ENCODE measurements around the gene EZH1.
A peak's percentile ranks its signal among the peaks of the same experiment; 100 is the strongest.

The EZH1 gene

DNA sequence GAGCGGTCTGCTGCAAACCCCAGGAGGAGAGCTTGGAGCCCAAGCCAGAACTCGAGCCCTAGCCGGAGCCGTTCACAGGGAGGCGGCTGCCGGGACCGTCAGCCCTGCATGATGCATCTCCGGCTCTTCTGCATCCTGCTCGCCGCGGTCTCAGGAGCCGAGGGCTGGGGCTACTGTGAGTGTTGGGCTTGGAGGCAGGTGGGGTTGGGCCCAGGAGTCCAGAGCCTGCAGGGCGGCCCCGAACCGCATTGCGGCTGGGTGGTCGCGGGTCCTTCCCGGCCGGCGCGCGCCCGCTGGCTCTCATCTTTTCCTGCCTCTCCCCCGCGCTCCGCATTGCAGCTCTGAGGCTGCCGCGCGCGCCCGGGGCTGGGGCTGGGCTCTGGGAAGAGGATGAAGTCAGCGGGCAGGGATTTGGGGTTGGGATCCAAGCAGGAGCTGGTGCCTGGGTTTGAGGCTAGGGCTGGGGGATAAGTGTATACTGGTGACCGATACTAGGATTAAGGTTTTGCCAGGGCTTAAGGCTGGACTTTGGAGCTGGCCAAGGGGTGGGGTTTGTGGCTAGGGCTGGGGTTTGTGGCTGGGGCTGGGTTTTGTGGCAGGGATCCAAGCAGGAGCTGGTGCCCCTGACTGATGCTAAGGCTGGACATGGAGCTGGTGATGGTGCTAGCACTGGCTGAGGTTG is 62.0 kb downstream of the EZH1 start:
- DNase-seq, result peak; percentile 38

DNA sequence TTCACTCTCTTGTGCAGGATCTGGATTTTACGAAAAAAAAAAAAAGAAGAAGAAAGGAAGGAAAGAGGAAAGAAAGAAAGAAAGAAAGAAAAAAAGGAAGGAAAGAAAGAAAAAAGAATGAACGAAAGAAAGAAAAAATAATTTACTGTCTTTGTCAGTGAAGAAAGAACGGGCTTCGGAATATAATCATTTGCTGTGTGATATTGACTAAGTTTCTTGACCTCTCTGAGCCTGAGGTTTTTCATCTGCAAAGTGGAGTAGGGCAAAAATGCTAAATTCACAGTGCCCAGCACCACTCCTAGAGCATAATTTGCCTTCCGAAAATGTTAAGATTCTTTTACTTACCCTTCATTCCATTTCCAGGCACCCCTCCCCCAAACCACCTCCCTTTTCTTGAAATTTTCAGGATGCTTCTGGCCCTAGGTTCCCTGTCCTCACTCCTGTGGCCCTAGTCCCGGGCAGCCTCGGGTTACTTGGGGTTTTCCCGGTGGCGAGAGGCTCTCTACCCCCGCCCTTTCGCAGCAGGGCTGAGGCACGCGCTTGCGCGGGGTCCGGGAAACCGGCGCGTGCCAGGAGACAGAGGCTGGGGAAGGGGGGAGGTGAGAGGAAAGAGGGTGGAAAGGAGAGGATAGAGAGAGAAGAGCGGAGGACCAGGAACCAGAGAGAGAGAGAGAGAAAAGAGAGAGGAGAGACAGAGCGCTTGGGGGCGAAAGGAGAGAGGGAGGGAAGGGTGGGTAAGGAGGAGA is 62.7 kb downstream of the EZH1 start, which contains the start of gene CNTNAP1:
TSS of gene CNTNAP1 (plus strand) at position 556 of the 746 bp plus-strand sequence. CDS start 299 bp downstream, outside the sequence.
- ATAC-seq (no peak), DNase-seq (peak; percentile 44)

More for the DNA sequence above, 62.0 kb downstream of the EZH1 start:
- no peak for ATAC-seq

GRCh38 chr17:42680331-42680808 is 64.5 kb downstream of the EZH1 start:
- ATAC-seq, result no peak
- DNase-seq, result no peak

DNA sequence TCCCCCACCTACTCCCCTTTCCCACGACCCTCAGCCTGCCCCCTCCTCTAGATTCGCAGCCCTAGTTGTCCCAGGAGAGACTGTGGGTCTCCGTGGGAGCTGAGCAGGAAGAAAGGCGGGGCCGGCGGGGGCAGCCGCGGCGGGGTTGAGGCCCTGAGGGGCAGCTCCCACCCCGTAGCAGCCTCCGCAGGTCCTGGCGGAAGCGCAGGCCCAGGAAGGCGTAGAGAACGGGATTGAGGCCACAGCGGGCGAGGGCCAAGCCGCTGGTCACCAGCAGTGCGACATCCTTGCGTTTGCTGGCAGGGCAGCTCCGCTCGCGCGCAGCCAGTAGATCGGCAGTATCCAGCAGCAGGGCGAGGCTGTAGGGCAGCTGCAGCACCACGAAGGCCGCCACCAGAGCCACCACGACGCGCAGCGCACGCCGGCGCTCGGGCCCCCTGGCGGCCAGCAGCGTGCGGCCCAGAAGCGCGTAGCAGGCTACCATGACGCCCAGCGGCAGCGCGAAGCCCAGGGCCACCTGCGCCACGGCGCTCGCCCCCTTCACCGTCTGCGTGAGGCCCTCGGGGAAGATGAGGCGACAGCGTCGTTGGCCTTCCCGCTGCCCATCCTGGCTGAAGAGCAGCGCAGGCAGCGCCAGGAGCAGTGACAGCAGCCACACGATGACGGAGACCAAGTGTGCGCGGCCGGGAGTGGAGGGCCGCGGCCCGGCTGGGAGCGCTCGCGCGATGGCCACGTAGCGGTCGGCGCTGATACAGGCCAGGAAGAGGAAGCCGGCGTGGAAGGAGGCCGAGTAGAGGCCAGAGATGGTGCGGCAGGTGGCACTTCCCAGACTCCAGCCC is 65.1 kb downstream of the EZH1 start:
- ATAC-seq (peak; percentile 60), DNase-seq (peak; percentile 80)

- ATAC-seq, result peak; percentile 5
These were observed 65.8 kb downstream of the EZH1 start for GRCh38 chr17:42678951-42679491.

GRCh38 chr17:42677921-42678781 is 66.7 kb downstream of the EZH1 start:
- ATAC-seq (peak; percentile 25), DNase-seq (peak; percentile 83)

More at GRCh38 chr17:42678951-42679491, 65.8 kb downstream of the EZH1 start:
- peak; percentile 53 for DNase-seq

- peak; percentile 99 for DNase-seq
- peak; percentile 81 for ATAC-seq
These were observed 67.6 kb downstream of the EZH1 start for GRCh38 chr17:42677012-42677857.

- peak; percentile 30 for DNase-seq
- ATAC-seq, result no peak
These were observed 68.3 kb downstream of the EZH1 start, which contains the start of gene PLEKHH3 for GRCh38 chr17:42676424-42677011. Gene PLEKHH3 (minus strand): TSS chr17:42676994. CDS start chr17:42676563, 431 bp downstream.

- ATAC-seq (no peak), DNase-seq (no peak)
These were observed 68.8 kb downstream of the EZH1 start for GRCh38 chr17:42675965-42676423.

DNA sequence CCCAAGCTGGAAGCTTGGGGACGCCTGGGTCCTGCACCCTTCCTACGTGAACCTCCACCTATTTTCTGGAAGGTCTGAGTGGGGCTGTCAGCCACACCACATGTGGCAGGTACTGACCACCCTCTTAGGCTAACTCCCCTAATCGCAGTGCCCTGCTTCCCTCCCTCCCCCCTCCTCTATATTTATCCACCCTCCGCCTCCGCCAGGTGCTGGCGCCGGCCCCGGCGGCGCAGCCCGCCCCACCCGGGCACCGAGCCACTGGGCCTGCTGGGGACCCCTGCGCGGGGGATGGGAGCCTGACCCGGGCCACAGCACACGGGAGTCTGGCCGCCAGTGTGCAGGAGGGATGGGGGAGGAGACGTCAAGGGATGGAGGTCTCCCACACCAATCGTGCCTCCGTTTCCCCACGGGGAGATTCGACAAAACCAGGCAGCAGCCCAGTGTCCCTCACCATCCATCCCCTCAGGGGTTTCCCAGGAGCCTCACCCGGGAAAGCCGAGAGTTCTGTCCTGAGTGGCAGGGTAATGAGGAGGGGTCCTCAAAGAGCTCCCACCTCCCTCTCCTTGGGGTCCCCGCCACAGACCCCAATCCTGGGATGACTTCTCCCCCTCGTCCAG is 69.4 kb downstream of the EZH1 start:
- no peak for DNase-seq
- ATAC-seq, result no peak

- DNase-seq (no peak), ATAC-seq (no peak)
These were observed 70.0 kb downstream of the EZH1 start for GRCh38 chr17:42674755-42675347.

DNA sequence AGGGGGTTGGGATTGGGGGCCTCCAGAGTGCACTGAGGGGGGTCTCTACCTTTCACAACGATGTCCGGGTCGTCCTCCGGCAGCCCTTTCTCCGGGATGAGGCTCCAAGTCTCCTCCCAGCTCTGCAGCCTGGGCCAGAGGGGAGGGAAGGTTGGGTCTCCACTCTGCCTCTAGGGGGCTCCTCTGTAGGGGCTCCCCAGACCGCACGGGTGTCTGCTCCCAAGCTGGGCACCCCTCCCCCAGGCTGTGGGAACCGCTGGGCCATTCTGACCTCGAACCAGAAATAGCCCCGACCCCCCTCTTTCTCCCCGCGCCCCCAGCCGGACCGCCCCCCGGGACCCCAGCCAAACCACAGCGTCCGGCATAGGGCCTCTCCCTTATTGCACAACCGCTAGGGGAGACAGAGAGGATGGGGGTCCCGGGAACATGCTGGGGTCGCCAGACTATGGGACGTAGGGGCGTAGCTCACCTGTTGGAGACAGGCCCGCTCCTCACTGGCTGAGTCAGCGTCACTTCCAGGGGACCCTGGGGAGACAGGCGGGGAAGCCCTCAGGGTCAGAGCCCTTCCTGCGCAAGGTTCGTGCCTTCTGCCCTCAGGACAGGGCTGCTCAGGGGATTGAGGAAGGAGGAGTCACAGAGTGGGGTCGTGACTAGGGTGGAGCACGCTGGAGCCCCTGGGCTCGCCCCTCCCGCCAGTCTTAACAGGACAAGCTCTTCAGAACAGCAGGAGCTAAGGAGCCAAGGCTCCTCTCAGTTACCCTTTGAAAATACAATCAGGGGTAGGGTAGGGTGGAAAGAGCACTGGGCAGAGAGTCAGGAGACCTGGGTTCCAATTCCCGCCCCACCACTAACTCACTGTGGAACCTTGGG is 70.7 kb downstream of the EZH1 start:
- ATAC-seq, result no peak
- DNase-seq, result peak; percentile 48

- no peak for DNase-seq
These were observed 71.5 kb downstream of the EZH1 start for GRCh38 chr17:42673266-42673884.

DNA sequence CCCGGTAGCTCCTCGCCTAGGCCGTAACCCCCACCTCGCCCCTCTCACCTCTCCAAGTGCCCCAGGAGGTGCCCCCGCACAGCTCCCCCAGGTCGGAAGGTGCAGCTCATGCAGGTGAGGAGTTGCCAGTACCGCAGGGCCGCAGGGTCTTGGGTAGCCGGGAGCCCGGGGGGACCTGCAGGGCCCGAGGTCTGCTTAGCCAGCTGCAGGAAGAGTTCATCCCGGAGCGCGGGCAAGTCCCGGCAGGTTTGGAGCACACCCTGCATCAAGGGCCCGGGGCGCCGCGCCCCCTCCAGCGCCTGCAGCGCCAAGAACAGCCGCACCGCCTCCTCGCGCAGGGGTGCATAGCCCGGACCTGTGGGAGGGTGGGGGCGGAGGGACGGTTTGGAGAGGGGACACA is 72.8 kb downstream of the EZH1 start:
- DNase-seq, result no peak
- no peak for ATAC-seq

More at GRCh38 chr17:42673266-42673884, 71.5 kb downstream of the EZH1 start:
- ATAC-seq, result no peak

DNA sequence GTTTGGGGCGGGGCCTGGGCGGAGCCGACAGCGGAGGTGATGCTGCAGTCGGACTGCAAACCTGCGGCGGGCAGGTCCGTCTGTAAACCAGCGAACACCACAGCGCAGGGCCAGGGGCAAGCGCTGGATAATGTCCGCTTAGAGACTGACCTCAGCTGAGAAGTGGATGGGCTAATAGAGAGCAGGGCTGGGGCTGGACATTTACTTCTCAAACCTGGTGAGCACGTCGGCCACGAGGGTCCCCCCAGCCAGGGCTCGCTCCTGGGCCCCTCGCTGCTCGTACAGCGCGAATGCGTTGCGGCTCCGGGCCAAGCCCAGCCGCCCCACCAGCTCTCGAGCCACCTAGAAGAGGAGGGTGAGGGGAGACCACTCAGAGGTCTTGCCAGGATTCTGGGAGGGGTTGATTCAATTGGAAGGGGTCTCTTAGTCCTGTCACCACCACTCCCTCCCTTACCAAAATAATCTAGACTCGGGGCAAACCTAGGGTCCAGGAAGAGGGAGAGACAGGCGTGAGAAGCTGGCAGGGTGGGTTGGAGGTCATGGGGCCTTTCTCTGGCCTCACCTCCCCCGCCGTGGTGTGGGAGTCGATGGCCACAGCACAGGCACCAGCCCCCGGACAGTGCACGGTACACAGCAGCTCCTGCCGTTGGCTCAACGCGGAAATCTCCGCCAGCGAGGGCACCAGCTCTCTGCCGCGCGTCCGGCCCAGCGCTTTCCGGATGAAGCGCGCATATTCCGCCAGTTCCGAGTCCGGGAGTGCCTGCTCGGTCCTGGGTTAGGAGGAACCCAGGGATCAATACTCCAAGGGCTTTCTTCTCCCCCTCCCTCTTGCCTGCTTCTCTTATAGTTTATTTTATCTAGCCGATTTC is 73.8 kb downstream of the EZH1 start:
- ATAC-seq (no peak), DNase-seq (no peak)
